Thyroid gland (tissue), 4 donors: ENCODE data around the gene RFX8. TPM values are rescaled to one million over a fixed set of nuclear protein-coding genes. Genes with fewer than 3 reads are reported as not detected.

Source experiments
- DNase-seq, 2 donors: peaks; one replicate each; pipeline ENCODE4 v3.0.0-alpha.2; 2019
- H3K27ac ChIP-seq, 3 donors: fragments of 200-600 bp; sonication (generic); 1 replicate in 2 of 3; 2 replicates in 1 of 3; pipeline ENCODE4 v1.5.1; 2016 to 2019; ENCODE audit warnings: mild to moderate bottlenecking in 1 of 3, moderate library complexity in 1 of 3
- H3K27me3 ChIP-seq: fragments of 200-600 bp; sonication (generic); one replicate; pipeline ENCODE4 v1.5.1; 2019
- H3K36me3 ChIP-seq, 2 donors: fragments of 200-600 bp; sonication (generic); one replicate each; pipeline ENCODE4 v1.5.1; 2016 to 2019
- H3K4me1 ChIP-seq, 2 donors: fragments of 200-600 bp; sonication (generic); one replicate each; pipeline ENCODE4 v1.5.1; 2017 to 2019
- H3K4me3 ChIP-seq, 3 donors: fragments of 200-600 bp; sonication (generic); replicated peaks in 1 of 3; 1 replicate in 2 of 3; 2 replicates in 1 of 3; pipeline ENCODE4 v1.5.1; 2016; ENCODE audit warnings: mild to moderate bottlenecking in 1 of 3
- H3K9me3 ChIP-seq: fragments of 200-600 bp; sonication (generic); one replicate; pipeline ENCODE4 v1.5.1; 2017
- CTCF ChIP-seq, 6 experiments: fragments of 200-600 bp in 3 of 6; fragments of 450-650 bp in 3 of 6; sonication (generic) in 3 of 6; IDR thresholded peaks; one replicate each; pipeline ENCODE4 v1.5.1; 2016 to 2019; ENCODE audit warnings: antibody characterized with exemption in 6 of 6, mild to moderate bottlenecking in 2 of 6, inconsistent platforms in 1 of 6, moderate library complexity in 1 of 6
- POLR2A ChIP-seq, 2 donors: fragments of 450-650 bp; IDR thresholded peaks; one replicate each; pipeline ENCODE4 v1.6.1; 2017; ENCODE audit warnings: antibody characterized with exemption in 2 of 2, mild to moderate bottlenecking in 2 of 2, moderate library complexity in 1 of 2
- WGBS, 2 donors: methylation state at CpG; one replicate each; pipeline ENCODE4 v1.1.5; 2017; 5-methylcytosine and 5-hydroxymethylcytosine counted together
- intact Hi-C: fragments of 100-400 bp; cut with DNase I; formaldehyde crosslinking; loops from one replicate; pipeline ENCODE4 v1.15.1; 2023
- total RNA-seq, 4 donors: library from RNA; depleted of rRNA; stranded (reverse); fragments of >200 nt; gene quantifications; one replicate each; pipeline ENCODE4 v1.2.3, GENCODE V29; 2016

RFX8 gene
- total RNA-seq, 4 donors from 2014 or later: 1.9 TPM; not detected in 3

GRCh38 chr2:101351207-101351606, 123.7 kb downstream of the RFX8 start:
- Histone ChIP-seq H3K27me3 (no peaks in the 10 kb centered on the region), H3K36me3 (no peaks in the 10 kb centered on the region), H3K27ac (no peak overlapping the region), H3K4me3 (no peak overlapping the region), H3K9me3 (no peaks in the 10 kb centered on the region), H3K4me1 (no peaks in the 10 kb centered on the region)
- TF ChIP-seq POLR2A (IDR thresholded peaks at IDR 0.05) (no peak), CTCF (IDR thresholded peaks at IDR 0.05) (no peak)
- 83 to 84% methylated on average over 3 to 6 of the region's 7 CpGs for WGBS, 2 donors
- intact Hi-C loops: no loop called here
- no peak for DNase-seq

GRCh38 chr2:101349893-101350662, 124.8 kb downstream of the RFX8 start:
- no peaks in the 10 kb centered on the region for H3K9me3 ChIP-seq
- TF ChIP-seq POLR2A (IDR thresholded peaks at IDR 0.05) (no peak), CTCF (IDR thresholded peaks at IDR 0.05) (no peak)
- H3K4me1 ChIP-seq: no peaks in the 10 kb centered on the region
- H3K36me3 ChIP-seq: no peaks in the 10 kb centered on the region
- H3K4me3 ChIP-seq: no peak overlapping the region
- intact Hi-C loops: no loop called here
- no peak for DNase-seq
- H3K27me3 ChIP-seq: no peaks in the 10 kb centered on the region
- 81% methylated on average over 7 of the region's 7 CpGs for WGBS, 2 donors
- H3K27ac ChIP-seq: no peak overlapping the region

GRCh38 chr2:101348883-101349282, 126.0 kb downstream of the RFX8 start:
- Histone ChIP-seq H3K27ac (no peak overlapping the region), H3K4me3 (no peak overlapping the region), H3K4me1 (no peaks in the 10 kb centered on the region), H3K27me3 (no peaks in the 10 kb centered on the region), H3K9me3 (no peaks in the 10 kb centered on the region), H3K36me3 (no peaks in the 10 kb centered on the region)
- DNase-seq: no peak
- intact Hi-C loops: no loop called here
- 92 to 93% methylated on average over 1 of the region's 1 CpG for WGBS, 2 donors
- TF ChIP-seq CTCF (IDR thresholded peaks at IDR 0.05): no peak
- no peak for TF ChIP-seq POLR2A (IDR thresholded peaks at IDR 0.05)

Other genes with a start within 250 kb of the RFX8 start
- 10 to 100 TPM; 27.5 to 41.6 (median 37.4) TPM for gene CNOT11, start 222.2 kb downstream of the RFX8 start, total RNA-seq
- 10 to 100 TPM; 49.5 to 95.6 (median 68.5) TPM for gene RNF149, start 166.4 kb downstream of the RFX8 start, total RNA-seq
- not detected for gene CREG2, start 87.6 kb downstream of the RFX8 start, total RNA-seq
- gene MAP4K4, start 222.6 kb upstream of the RFX8 start, total RNA-seq: 10 to 100 TPM; 33.8 to 47.3 (median 35.7) TPM